Caco-2 (cell line): ENCODE data around the gene SLC6A20. TPM values are rescaled to one million over a fixed set of nuclear protein-coding genes. Genes with fewer than 3 reads are reported as not detected.

Source experiments
- BruUV-seq: library from RNA; stranded (reverse); fragments of 400-500 nt; replicated peaks from 2 replicates; lab custom pipeline; 2021; lab: Mats Ljungman, UMichigan
- CTCF ChIA-PET: fragments of 300-600 bp; sonication (Branson Sonifier 250); formaldehyde crosslinking; loops from one replicate; lab custom pipeline; 2022; ENCODE audit warnings: antibody characterized with exemption; lab: Charles Lee
- POLR2A ChIA-PET: fragments of 300-600 bp; sonication (Branson Sonifier 250); formaldehyde crosslinking; loops from one replicate; lab custom pipeline; 2022; ENCODE audit warnings: antibody characterized with exemption; lab: Charles Lee
- DNase-seq, 2 experiments: peaks; one replicate each; pipeline versions ENCODE4 v3.0.0 to v3.0.0-alpha.2; 2020 to 2022
- H3K27me3 ChIP-seq: replicated peaks from 2 replicates; pipeline ENCODE4 v1.6.0; 2011; ENCODE audit warnings: low read length; ENCODE audit not compliant: control insufficient read depth, insufficient read depth
- H3K36me3 ChIP-seq: 2 replicates; pipeline ENCODE4 v1.5.1; 2011; ENCODE audit warnings: low read length; ENCODE audit not compliant: control insufficient read depth, insufficient read depth
- H3K4me1 ChIP-seq: fragments of 250-450 bp; sonication (Bioruptor Pico); 2 replicates; pipeline ENCODE4 v1.5.1; 2020; ENCODE audit warnings: mild to moderate bottlenecking
- H3K4me3 ChIP-seq: 2 replicates; pipeline ENCODE4 v1.5.1; 2011; ENCODE audit warnings: low read depth, mild to moderate bottlenecking, control low read depth, low read length
- H3K9me3 ChIP-seq: fragments of 250-450 bp; sonication (Bioruptor Pico); 2 replicates; pipeline ENCODE4 v1.5.1; 2020; ENCODE audit warnings: mild to moderate bottlenecking, moderate library complexity
- H3K27ac Mint-ChIP-seq: one replicate; pipeline ENCODE4 v1.8.0; 2022; ENCODE audit warnings: mixed read lengths; ENCODE audit not compliant: unreplicated experiment
- H3K27me3 Mint-ChIP-seq: one replicate; pipeline ENCODE4 v1.8.0; 2022; ENCODE audit warnings: mixed read lengths; ENCODE audit not compliant: insufficient read depth, unreplicated experiment
- H3K36me3 Mint-ChIP-seq: one replicate; pipeline ENCODE4 v1.8.0; 2022; ENCODE audit warnings: mild to moderate bottlenecking, mixed read lengths; ENCODE audit not compliant: insufficient read depth, unreplicated experiment
- H3K4me1 Mint-ChIP-seq: one replicate; pipeline ENCODE4 v1.8.0; 2022; ENCODE audit warnings: low read depth, mixed read lengths; ENCODE audit not compliant: unreplicated experiment
- H3K4me3 Mint-ChIP-seq: one replicate; pipeline ENCODE4 v1.8.0; 2022; ENCODE audit warnings: mild to moderate bottlenecking, moderate library complexity, mixed read lengths; ENCODE audit not compliant: unreplicated experiment
- H3K9me3 Mint-ChIP-seq: one replicate; pipeline ENCODE4 v1.8.0; 2022; ENCODE audit warnings: mixed read lengths; ENCODE audit not compliant: unreplicated experiment
- CTCF ChIP-seq, 2 experiments: fragments of 200-600 bp in 1 of 2; IDR thresholded peaks; 1 replicate in 1 of 2; 2 replicates in 1 of 2; pipeline versions ENCODE4 v1.5.1 to v1.8.0; 2011 to 2022; ENCODE audit warnings: antibody characterized with exemption in 1 of 2, control low read depth in 1 of 2, inconsistent platforms in 1 of 2, low read depth in 1 of 2, low read length in 1 of 2, mild to moderate bottlenecking in 1 of 2, moderate library complexity in 1 of 2; ENCODE audit not compliant: insufficient read depth in 1 of 2, severe bottlenecking in 1 of 2, unreplicated experiment in 1 of 2
- intact Hi-C: fragments of 100-400 bp; cut with micrococcal nuclease; formaldehyde crosslinking; loops from one replicate; pipeline ENCODE4 v1.10.0; 2022; ENCODE audit not compliant: unreplicated experiment
- total RNA-seq: library from RNA; stranded (reverse); gene quantifications from 2 replicates; pipeline ENCODE4 v1.2.3, GENCODE V29; 2022

SLC6A20 gene
- total RNA-seq, 1 experiment from 2014 or later, result 0.39 TPM

- no peak overlapping the region for H3K4me3 ChIP-seq
- no peak for DNase-seq
- Mint-ChIP-seq H3K4me3 (no peak overlapping the region), H3K4me1 (peaks cover 6% of the 10 kb centered on the region), H3K27ac (no peak overlapping the region), H3K36me3 (peaks cover 29% of the 10 kb centered on the region), H3K9me3 (no peaks in the 10 kb centered on the region), H3K27me3 (no peaks in the 10 kb centered on the region)
- ChIA-PET POLR2A (no interaction called here), CTCF (interaction anchor here (0.7 kb wide), 1 partner anchor 14 kb away, joined by 3 read pairs; no protein-coding TSS in a partner anchor)
- intact Hi-C loops, result no loop called here
- no peaks in the 10 kb centered on the region for H3K4me1 ChIP-seq
- H3K36me3 ChIP-seq, result no peaks in the 10 kb centered on the region; the same call in 1 of the 2 replicates
- TF ChIP-seq CTCF (IDR thresholded peaks at IDR 0.05; ENCODE audit: insufficient read depth in 1 of 2, low read depth in 1 of 2, low read length in 1 of 2, severe bottlenecking in 1 of 2, unreplicated experiment in 1 of 2), result no peak
- no TSS peak for BruUV-seq
- no peaks in the 10 kb centered on the region for H3K27me3 ChIP-seq
- no peaks in the 10 kb centered on the region for H3K9me3 ChIP-seq
These were observed 49.3 kb downstream of the SLC6A20 start for GRCh38 chr3:45746777-45747622.

- POLR2A ChIA-PET, result no interaction called here
- no peak overlapping the region for H3K27ac Mint-ChIP-seq
- H3K27me3 Mint-ChIP-seq, result no peaks in the 10 kb centered on the region
- H3K27me3 ChIP-seq, result no peaks in the 10 kb centered on the region
- H3K36me3 Mint-ChIP-seq, result peaks cover 31% of the 10 kb centered on the region
- no peaks in the 10 kb centered on the region; the same call in 1 of the 2 replicates for H3K36me3 ChIP-seq
- H3K4me1 ChIP-seq, result no peaks in the 10 kb centered on the region
- H3K4me3 ChIP-seq, result no peak overlapping the region
- TF ChIP-seq CTCF (IDR thresholded peaks at IDR 0.05; ENCODE audit: insufficient read depth in 1 of 2, low read depth in 1 of 2, low read length in 1 of 2, severe bottlenecking in 1 of 2, unreplicated experiment in 1 of 2), result no peak
- CTCF ChIA-PET, result no interaction called here
- no peak for DNase-seq
- BruUV-seq, result no TSS peak
- intact Hi-C loops, result no loop called here
- no peak overlapping the region for H3K4me3 Mint-ChIP-seq
- peaks cover 6% of the 10 kb centered on the region for H3K4me1 Mint-ChIP-seq
- no peaks in the 10 kb centered on the region for H3K9me3 Mint-ChIP-seq
- H3K9me3 ChIP-seq, result no peaks in the 10 kb centered on the region
These were observed 50.1 kb downstream of the SLC6A20 start for GRCh38 chr3:45746165-45746776.

- H3K4me3 Mint-ChIP-seq, result no peak overlapping the region
- no peak for TF ChIP-seq CTCF (IDR thresholded peaks at IDR 0.05; ENCODE audit: insufficient read depth in 1 of 2, low read depth in 1 of 2, low read length in 1 of 2, severe bottlenecking in 1 of 2, unreplicated experiment in 1 of 2)
- Histone ChIP-seq H3K36me3 (no peaks in the 10 kb centered on the region; the same call in 1 of the 2 replicates), H3K9me3 (no peaks in the 10 kb centered on the region), H3K4me1 (no peaks in the 10 kb centered on the region), H3K4me3 (no peak overlapping the region), H3K27me3 (no peaks in the 10 kb centered on the region)
- peaks cover 46% of the 10 kb centered on the region for H3K36me3 Mint-ChIP-seq
- H3K27me3 Mint-ChIP-seq, result no peaks in the 10 kb centered on the region
- no peaks in the 10 kb centered on the region for H3K4me1 Mint-ChIP-seq
- intact Hi-C loops, result no loop called here
- no peak for DNase-seq
- no peak overlapping the region for H3K27ac Mint-ChIP-seq
- CTCF ChIA-PET, result no interaction called here
- POLR2A ChIA-PET, result no interaction called here
- BruUV-seq, result no TSS peak
- no peaks in the 10 kb centered on the region for H3K9me3 Mint-ChIP-seq
These were observed 53.8 kb downstream of the SLC6A20 start for GRCh38 chr3:45742461-45743089.
